ENCODE results near the gene DICER1.

DNA sequence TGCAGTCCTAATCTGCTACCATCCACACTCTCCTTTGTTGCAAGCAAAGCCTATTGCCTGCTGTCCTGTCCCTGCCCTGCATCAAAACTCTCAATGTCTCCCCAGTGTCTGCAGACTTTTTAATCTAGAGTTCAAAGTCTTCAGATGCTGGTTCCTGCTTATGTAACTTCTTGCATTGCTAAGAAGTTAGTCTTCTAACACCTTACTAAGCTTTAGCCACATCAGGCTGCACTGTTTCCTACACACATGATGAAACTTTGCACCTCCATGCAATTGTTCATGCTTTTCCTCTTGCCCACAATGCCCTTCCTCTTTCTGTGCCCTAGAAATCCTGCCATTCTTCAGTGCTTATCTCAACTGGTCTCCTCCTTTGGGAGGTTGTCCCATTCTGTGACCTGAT, 16.2 kb upstream of the DICER1 start:
- TF ChIP-seq, protein P1, sequence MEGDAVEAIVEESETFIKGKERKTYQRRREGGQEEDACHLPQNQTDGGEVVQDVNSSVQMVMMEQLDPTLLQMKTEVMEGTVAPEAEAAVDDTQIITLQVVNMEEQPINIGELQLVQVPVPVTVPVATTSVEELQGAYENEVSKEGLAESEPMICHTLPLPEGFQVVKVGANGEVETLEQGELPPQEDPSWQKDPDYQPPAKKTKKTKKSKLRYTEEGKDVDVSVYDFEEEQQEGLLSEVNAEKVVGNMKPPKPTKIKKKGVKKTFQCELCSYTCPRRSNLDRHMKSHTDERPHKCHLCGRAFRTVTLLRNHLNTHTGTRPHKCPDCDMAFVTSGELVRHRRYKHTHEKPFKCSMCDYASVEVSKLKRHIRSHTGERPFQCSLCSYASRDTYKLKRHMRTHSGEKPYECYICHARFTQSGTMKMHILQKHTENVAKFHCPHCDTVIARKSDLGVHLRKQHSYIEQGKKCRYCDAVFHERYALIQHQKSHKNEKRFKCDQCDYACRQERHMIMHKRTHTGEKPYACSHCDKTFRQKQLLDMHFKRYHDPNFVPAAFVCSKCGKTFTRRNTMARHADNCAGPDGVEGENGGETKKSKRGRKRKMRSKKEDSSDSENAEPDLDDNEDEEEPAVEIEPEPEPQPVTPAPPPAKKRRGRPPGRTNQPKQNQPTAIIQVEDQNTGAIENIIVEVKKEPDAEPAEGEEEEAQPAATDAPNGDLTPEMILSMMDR (IDR thresholded peaks at IDR 0.05; ENCODE audit: poor library complexity, severe bottlenecking) = no peak
- TF ChIP-seq TAF1 (IDR thresholded peaks at IDR 0.05; ENCODE audit: low read depth) = no peak
- TF ChIP-seq, protein P2, sequence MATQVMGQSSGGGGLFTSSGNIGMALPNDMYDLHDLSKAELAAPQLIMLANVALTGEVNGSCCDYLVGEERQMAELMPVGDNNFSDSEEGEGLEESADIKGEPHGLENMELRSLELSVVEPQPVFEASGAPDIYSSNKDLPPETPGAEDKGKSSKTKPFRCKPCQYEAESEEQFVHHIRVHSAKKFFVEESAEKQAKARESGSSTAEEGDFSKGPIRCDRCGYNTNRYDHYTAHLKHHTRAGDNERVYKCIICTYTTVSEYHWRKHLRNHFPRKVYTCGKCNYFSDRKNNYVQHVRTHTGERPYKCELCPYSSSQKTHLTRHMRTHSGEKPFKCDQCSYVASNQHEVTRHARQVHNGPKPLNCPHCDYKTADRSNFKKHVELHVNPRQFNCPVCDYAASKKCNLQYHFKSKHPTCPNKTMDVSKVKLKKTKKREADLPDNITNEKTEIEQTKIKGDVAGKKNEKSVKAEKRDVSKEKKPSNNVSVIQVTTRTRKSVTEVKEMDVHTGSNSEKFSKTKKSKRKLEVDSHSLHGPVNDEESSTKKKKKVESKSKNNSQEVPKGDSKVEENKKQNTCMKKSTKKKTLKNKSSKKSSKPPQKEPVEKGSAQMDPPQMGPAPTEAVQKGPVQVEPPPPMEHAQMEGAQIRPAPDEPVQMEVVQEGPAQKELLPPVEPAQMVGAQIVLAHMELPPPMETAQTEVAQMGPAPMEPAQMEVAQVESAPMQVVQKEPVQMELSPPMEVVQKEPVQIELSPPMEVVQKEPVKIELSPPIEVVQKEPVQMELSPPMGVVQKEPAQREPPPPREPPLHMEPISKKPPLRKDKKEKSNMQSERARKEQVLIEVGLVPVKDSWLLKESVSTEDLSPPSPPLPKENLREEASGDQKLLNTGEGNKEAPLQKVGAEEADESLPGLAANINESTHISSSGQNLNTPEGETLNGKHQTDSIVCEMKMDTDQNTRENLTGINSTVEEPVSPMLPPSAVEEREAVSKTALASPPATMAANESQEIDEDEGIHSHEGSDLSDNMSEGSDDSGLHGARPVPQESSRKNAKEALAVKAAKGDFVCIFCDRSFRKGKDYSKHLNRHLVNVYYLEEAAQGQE (IDR thresholded peaks at IDR 0.05; ENCODE audit: borderline replicate concordance) = no peak
- TF ChIP-seq POLR2AphosphoS5 (IDR thresholded peaks at IDR 0.05) = no peak
- no peak for TF ChIP-seq EZH2 (IDR thresholded peaks at IDR 0.05; ENCODE audit: borderline replicate concordance, insufficient read depth, low read length, poor library complexity, severe bottlenecking)

All from neural cell (in vitro differentiated cells).